Neural progenitor cell (in vitro differentiated cells): ENCODE data around the gene SHBG. TPM values are rescaled to one million over a fixed set of nuclear protein-coding genes. Genes with fewer than 3 reads are reported as not detected.

Experiments
- DNase-seq: peaks from one replicate; pipeline ENCODE4 v3.0.0-alpha.2; 2016; ENCODE audit warnings: low spot score
- H2AFZ ChIP-seq: fragments of 200-600 bp; sonication (generic); replicated peaks from 2 replicates; pipeline ENCODE4 v1.6.1; 2016; ENCODE audit warnings: antibody characterized with exemption
- H3F3A ChIP-seq: fragments of 200-600 bp; sonication (generic); 2 replicates; pipeline ENCODE4 v1.6.1; 2016; ENCODE audit warnings: antibody characterized with exemption, low read depth
- H3K27ac ChIP-seq: fragments of 200-600 bp; sonication (generic); 2 replicates; pipeline ENCODE4 v1.5.1; 2016; ENCODE audit warnings: mild to moderate bottlenecking
- H3K27me3 ChIP-seq: fragments of 200-600 bp; sonication (generic); 2 replicates; pipeline ENCODE4 v1.6.1; 2016; ENCODE audit warnings: mild to moderate bottlenecking, moderate library complexity
- H3K36me3 ChIP-seq: fragments of 200-600 bp; sonication (generic); 2 replicates; pipeline ENCODE4 v1.5.1; 2016
- H3K4me1 ChIP-seq: fragments of 200-600 bp; sonication (generic); 2 replicates; pipeline ENCODE4 v1.6.1; 2016; ENCODE audit warnings: mixed run types
- H3K4me2 ChIP-seq: fragments of 200-600 bp; sonication (generic); 2 replicates; pipeline ENCODE4 v1.6.1; 2016
- H3K4me3 ChIP-seq: fragments of 200-600 bp; sonication (generic); 2 replicates; pipeline ENCODE4 v1.5.1; 2016
- H3K79me2 ChIP-seq: fragments of 200-600 bp; sonication (generic); 2 replicates; pipeline ENCODE4 v1.6.1; 2016; ENCODE audit warnings: low read depth
- H3K9ac ChIP-seq: fragments of 200-600 bp; sonication (generic); 2 replicates; pipeline ENCODE4 v1.6.1; 2016
- H3K9me3 ChIP-seq: fragments of 200-600 bp; sonication (generic); 2 replicates; pipeline ENCODE4 v1.5.1; 2016; ENCODE audit warnings: low read depth
- H4K20me1 ChIP-seq: fragments of 200-600 bp; sonication (generic); 2 replicates; pipeline ENCODE4 v1.6.1; 2016; ENCODE audit warnings: low read depth
- H3K27ac Mint-ChIP-seq: 3 replicates; pipeline ENCODE4 v1.8.0; 2021; ENCODE audit warnings: mixed read lengths
- H3K27me3 Mint-ChIP-seq: 2 replicates; pipeline ENCODE4 v1.8.0; 2022; ENCODE audit warnings: low read depth, mild to moderate bottlenecking, inconsistent platforms, moderate library complexity, mixed read lengths; ENCODE audit not compliant: insufficient read depth
- H3K36me3 Mint-ChIP-seq: 3 replicates; pipeline ENCODE4 v1.8.0; 2021; ENCODE audit warnings: mixed read lengths
- H3K4me1 Mint-ChIP-seq: 3 replicates; pipeline ENCODE4 v1.8.0; 2021; ENCODE audit warnings: mixed read lengths
- H3K4me3 Mint-ChIP-seq: 3 replicates; pipeline ENCODE4 v1.8.0; 2021; ENCODE audit warnings: mild to moderate bottlenecking, moderate library complexity, mixed read lengths
- H3K9me3 Mint-ChIP-seq: 3 replicates; pipeline ENCODE4 v1.8.0; 2020; ENCODE audit warnings: mixed read lengths
- CTCF ChIP-seq: fragments of 200-600 bp; sonication (generic); IDR thresholded peaks from 2 replicates; pipeline ENCODE4 v1.5.1; 2017; ENCODE audit warnings: antibody characterized with exemption, mild to moderate bottlenecking
- EZH2 ChIP-seq: fragments of 200-600 bp; sonication (generic); IDR thresholded peaks from 2 replicates; pipeline ENCODE4 v1.6.1; 2017; ENCODE audit warnings: antibody characterized with exemption, mild to moderate bottlenecking, moderate library complexity
- EZH2phosphoT487 ChIP-seq: fragments of 200-600 bp; sonication (generic); IDR thresholded peaks from 2 replicates; pipeline ENCODE4 v1.6.1; 2017; ENCODE audit warnings: antibody characterized with exemption
- total RNA-seq: library from RNA; depleted of rRNA; stranded (reverse); fragments of >200 nt; gene quantifications from 2 replicates; pipeline ENCODE4 v1.2.3, GENCODE V29; 2015; ENCODE audit warnings: low replicate concordance

SHBG gene
- total RNA-seq, 1 donor from 2014 or later: not detected

DNA sequence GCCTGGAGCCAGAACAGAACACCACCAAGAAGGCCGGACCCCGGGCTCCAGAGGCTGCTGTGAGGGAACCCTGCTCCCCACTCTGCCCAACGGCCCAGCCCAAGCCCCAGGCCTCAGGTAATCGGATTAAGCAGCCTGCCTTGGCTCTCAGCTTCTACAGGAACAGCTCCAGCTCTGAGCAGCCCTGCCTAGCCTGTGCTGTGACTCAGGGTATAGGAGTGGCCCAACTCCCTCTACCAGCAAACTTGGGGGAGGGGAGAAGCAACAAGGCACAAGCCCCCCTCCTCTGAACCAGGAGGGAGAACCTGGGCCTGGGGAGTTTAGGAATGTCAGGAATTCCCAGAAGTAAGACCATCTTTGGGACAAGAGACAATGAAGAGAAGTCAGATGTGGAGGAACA is 39.2 kb upstream of the SHBG start:
- DNase-seq: peak; percentile 92
- H3K27me3 Mint-ChIP-seq: peaks cover 14% of the 10 kb centered on the region
- Histone ChIP-seq H3K4me3 (peak overlapping the region; percentile 15), H2AFZ (no peak overlapping the region), H4K20me1 (peaks cover 5% of the 10 kb centered on the region), H3K9ac (no peak overlapping the region), H3K4me2 (peak overlapping the region; percentile 70), H3K36me3 (peaks cover 3% of the 10 kb centered on the region), H3K4me1 (peaks cover 40% of the 10 kb centered on the region), H3K9me3 (no peaks in the 10 kb centered on the region), H3K27me3 (no peaks in the 10 kb centered on the region), H3F3A (peaks cover 67% of the 10 kb centered on the region), H3K79me2 (peaks cover 11% of the 10 kb centered on the region), H3K27ac (peak overlapping the region; percentile 99)
- TF ChIP-seq EZH2phosphoT487 (no peak), EZH2 (no peak), CTCF (no peak)
- H3K4me1 Mint-ChIP-seq: peaks cover 9% of the 10 kb centered on the region
- H3K36me3 Mint-ChIP-seq: peaks cover 38% of the 10 kb centered on the region
- H3K27ac Mint-ChIP-seq: peak overlapping the region; percentile 17
- no peaks in the 10 kb centered on the region for H3K9me3 Mint-ChIP-seq
- peak overlapping the region; percentile 17 for H3K4me3 Mint-ChIP-seq

- Histone ChIP-seq H3K4me2 (peak overlapping the region; percentile 70), H3K9me3 (no peaks in the 10 kb centered on the region), H3K4me1 (peaks cover 40% of the 10 kb centered on the region), H3K36me3 (peaks cover 3% of the 10 kb centered on the region), H4K20me1 (peaks cover 5% of the 10 kb centered on the region), H3K79me2 (peaks cover 8% of the 10 kb centered on the region), H2AFZ (no peak overlapping the region), H3K4me3 (no peak overlapping the region), H3K9ac (no peak overlapping the region), H3K27me3 (no peaks in the 10 kb centered on the region), H3K27ac (peak overlapping the region; percentile 99), H3F3A (peaks cover 64% of the 10 kb centered on the region)
- no peak overlapping the region for H3K4me3 Mint-ChIP-seq
- H3K4me1 Mint-ChIP-seq: peaks cover 9% of the 10 kb centered on the region
- DNase-seq: no peak
- H3K36me3 Mint-ChIP-seq: peaks cover 41% of the 10 kb centered on the region
- H3K27me3 Mint-ChIP-seq: peaks cover 14% of the 10 kb centered on the region
- H3K9me3 Mint-ChIP-seq: no peaks in the 10 kb centered on the region
- H3K27ac Mint-ChIP-seq: peak overlapping the region; percentile 17
- TF ChIP-seq EZH2 (no peak), EZH2phosphoT487 (no peak), CTCF (no peak)
Observed at GRCh38 chr17:7591596-7591995, 38.3 kb upstream of the SHBG start.

- Histone ChIP-seq H3K9me3 (no peaks in the 10 kb centered on the region), H2AFZ (no peak overlapping the region), H3K4me3 (no peak overlapping the region), H3K9ac (no peak overlapping the region), H3K4me2 (no peak overlapping the region), H4K20me1 (peaks cover 5% of the 10 kb centered on the region), H3K27ac (peak overlapping the region; percentile 99), H3K27me3 (no peaks in the 10 kb centered on the region), H3K79me2 (peaks cover 8% of the 10 kb centered on the region), H3F3A (peaks cover 64% of the 10 kb centered on the region), H3K4me1 (peaks cover 40% of the 10 kb centered on the region), H3K36me3 (peaks cover 3% of the 10 kb centered on the region)
- Mint-ChIP-seq H3K4me1 (peaks cover 10% of the 10 kb centered on the region), H3K27ac (no peak overlapping the region), H3K4me3 (peak overlapping the region; percentile 13), H3K36me3 (peaks cover 42% of the 10 kb centered on the region), H3K9me3 (no peaks in the 10 kb centered on the region), H3K27me3 (peaks cover 14% of the 10 kb centered on the region)
- TF ChIP-seq CTCF (no peak), EZH2 (no peak), EZH2phosphoT487 (no peak)
- no peak for DNase-seq
Observed at GRCh38 chr17:7592422-7593021, 37.4 kb upstream of the SHBG start.
